ENCODE measurements around the gene BBX. TPM values are rescaled to one million over a fixed set of nuclear protein-coding genes. Genes with fewer than 3 reads are reported as not detected.

BBX gene
- total RNA-seq, 4 donors from 2014 or later, result 73.0 to 216 (median 106) TPM

DNA sequence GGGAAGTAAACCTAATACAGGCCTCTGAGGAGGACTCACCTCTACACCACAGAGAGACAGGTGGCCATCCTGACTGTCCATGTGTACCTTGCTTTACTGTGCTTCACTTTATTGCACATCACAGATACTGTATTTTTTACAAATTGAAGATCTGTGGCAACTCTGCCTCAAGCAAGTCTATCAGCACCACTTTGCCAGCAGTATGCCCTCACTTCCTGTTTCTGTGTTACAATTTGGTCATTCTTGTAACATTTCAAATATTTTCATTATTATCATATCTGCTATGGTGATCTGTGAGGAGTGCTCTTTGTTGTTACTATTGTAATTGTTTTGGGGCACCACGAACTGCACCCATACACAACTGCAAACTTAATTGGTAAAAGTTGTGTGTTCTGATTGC is 78.0 kb downstream of the BBX start:
- no peaks in the 10 kb centered on the region for H3K36me3 ChIP-seq
- H3K4me3 ChIP-seq (replicated peaks in 1 of 3), result no peak overlapping the region
- H3K9me3 ChIP-seq, result no peaks in the 10 kb centered on the region
- 91 to 100% methylated on average over 1 of the region's 1 CpG for WGBS, 2 donors
- DNase-seq, result no peak
- peaks cover 17 to 34% of the 10 kb centered on the region in 2 donors for H3K4me1 ChIP-seq
- intact Hi-C loops (cut with DNase I), result no loop called here
- no peak overlapping the region for H3K27ac ChIP-seq
- no peak for TF ChIP-seq POLR2A (IDR thresholded peaks at IDR 0.05)
- TF ChIP-seq, protein P1, sequence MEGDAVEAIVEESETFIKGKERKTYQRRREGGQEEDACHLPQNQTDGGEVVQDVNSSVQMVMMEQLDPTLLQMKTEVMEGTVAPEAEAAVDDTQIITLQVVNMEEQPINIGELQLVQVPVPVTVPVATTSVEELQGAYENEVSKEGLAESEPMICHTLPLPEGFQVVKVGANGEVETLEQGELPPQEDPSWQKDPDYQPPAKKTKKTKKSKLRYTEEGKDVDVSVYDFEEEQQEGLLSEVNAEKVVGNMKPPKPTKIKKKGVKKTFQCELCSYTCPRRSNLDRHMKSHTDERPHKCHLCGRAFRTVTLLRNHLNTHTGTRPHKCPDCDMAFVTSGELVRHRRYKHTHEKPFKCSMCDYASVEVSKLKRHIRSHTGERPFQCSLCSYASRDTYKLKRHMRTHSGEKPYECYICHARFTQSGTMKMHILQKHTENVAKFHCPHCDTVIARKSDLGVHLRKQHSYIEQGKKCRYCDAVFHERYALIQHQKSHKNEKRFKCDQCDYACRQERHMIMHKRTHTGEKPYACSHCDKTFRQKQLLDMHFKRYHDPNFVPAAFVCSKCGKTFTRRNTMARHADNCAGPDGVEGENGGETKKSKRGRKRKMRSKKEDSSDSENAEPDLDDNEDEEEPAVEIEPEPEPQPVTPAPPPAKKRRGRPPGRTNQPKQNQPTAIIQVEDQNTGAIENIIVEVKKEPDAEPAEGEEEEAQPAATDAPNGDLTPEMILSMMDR (IDR thresholded peaks at IDR 0.05), result no peak
- H3K27me3 ChIP-seq, result no peaks in the 10 kb centered on the region

DNA sequence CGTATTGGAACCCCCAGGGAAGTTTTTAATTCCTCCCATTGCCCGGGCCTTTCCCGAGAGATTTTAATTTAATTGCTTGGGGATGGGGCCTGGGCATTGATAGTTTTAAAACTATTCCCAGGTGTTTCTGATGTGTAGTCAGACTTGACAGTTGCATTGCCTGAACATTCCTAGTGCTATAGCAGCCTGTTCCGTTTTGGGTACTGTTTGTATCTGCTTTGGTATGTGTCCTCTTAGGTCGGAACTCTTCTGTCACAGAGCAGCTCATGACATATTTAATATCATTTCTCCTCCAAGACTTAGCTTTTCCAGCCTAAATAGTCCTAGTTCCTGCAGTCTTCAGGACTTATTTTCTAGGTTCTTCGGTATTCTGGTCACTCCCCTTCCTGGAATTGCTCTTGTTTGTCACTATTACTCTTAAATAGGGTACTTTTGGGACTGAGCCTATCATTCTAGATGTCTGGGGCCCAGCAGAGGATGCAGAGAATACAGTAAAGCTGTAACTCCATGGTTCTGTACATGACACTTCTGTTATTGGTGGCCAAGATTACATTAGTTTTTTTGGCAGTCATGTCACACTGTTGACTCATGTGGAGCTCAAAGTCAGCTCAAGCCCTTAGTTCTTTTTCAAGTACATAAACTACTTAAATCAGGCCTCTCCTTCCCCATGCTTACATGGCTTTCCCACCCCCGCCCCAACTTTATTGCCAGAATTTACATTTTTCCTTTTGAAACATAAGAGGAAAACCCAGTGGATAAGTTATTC is 81.5 kb downstream of the BBX start:
- WGBS, 2 donors, result 86 to 88% methylated on average over 7 of the region's 7 CpGs
- no peaks in the 10 kb centered on the region for H3K27me3 ChIP-seq
- no peak for DNase-seq
- peaks cover 12 to 18% of the 10 kb centered on the region in 2 donors for H3K4me1 ChIP-seq
- H3K36me3 ChIP-seq, result no peaks in the 10 kb centered on the region
- intact Hi-C loops (cut with DNase I), result no loop called here
- no peaks in the 10 kb centered on the region for H3K9me3 ChIP-seq
- no peak overlapping the region for H3K27ac ChIP-seq
- TF ChIP-seq, protein P1 (IDR thresholded peaks at IDR 0.05), result no peak
- no peak for TF ChIP-seq POLR2A (IDR thresholded peaks at IDR 0.05)
- H3K4me3 ChIP-seq (replicated peaks in 1 of 3), result no peak overlapping the region

DNA sequence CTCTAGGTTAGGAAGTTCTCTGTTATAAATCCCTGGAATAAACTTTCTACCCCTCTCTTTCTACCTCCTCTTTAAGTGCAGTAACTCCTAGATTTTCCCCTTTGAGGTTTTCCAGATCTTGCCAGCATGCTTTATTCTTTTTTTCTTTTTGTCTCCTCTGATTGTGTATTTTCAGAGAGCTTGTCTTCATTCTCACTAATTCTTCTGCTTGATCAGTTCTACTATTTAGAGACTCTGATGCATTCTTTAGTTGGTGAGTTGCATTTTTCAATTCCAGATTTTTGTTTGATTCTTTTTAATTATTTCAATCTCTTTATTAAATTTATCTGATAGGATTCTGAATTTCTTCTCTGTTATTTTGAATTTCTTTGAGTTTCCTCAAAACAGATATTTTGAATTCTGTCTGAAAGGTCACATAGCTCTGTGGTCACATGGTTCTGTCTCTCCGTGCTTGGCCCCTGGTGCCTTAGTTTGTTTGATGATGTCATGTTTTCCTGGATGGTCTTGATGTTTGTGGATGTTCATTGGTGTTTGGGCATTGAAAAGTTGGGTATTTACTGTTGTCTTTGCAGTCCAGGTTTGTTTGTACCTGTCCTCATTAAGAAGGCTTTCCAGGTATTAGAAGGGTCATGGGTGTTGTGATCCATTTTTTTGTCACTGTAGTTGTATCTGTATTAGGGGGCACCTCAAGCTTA is 89.2 kb downstream of the BBX start:
- Histone ChIP-seq H3K36me3 (no peaks in the 10 kb centered on the region), H3K9me3 (no peaks in the 10 kb centered on the region), H3K4me3 (replicated peaks in 1 of 3) (no peak overlapping the region), H3K27ac (no peak overlapping the region), H3K4me1 (no peaks in the 10 kb centered on the region), H3K27me3 (no peaks in the 10 kb centered on the region)
- 87 to 89% methylated on average over 1 of the region's 1 CpG for WGBS, 2 donors
- DNase-seq, result no peak
- intact Hi-C loops (cut with DNase I), result no loop called here
- no peak for TF ChIP-seq POLR2A (IDR thresholded peaks at IDR 0.05)
- TF ChIP-seq, protein P1 (IDR thresholded peaks at IDR 0.05), result no peak

DNA sequence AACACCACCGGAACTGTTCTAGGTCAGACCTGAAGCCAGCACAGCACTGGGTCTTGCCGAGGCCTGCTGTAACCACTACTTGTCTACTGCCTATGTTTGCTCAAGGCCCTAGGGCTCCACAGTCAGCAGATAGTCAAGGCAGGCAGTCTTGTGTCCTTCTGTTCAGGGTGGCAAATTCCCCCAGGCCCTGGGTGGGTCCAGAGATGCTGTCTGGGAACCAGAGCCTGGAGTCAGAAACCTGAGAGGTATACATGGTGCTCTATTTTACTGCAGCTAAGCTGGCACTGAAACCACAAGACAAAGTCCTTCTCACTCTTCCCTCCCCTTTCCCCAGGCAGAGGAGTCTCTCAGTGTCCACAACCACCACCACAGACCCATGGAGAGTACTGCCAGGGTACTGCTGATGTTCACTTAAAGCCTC is 89.9 kb downstream of the BBX start:
- intact Hi-C loops (cut with DNase I), result no loop called here
- TF ChIP-seq POLR2A (IDR thresholded peaks at IDR 0.05), result no peak
- TF ChIP-seq, protein P1 (IDR thresholded peaks at IDR 0.05), result no peak
- Histone ChIP-seq H3K4me1 (no peaks in the 10 kb centered on the region), H3K27me3 (no peaks in the 10 kb centered on the region), H3K4me3 (replicated peaks in 1 of 3) (no peak overlapping the region), H3K27ac (no peak overlapping the region), H3K9me3 (no peaks in the 10 kb centered on the region), H3K36me3 (no peaks in the 10 kb centered on the region)
- WGBS, 2 donors, result 86 to 97% methylated on average over 1 to 2 of the region's 2 CpGs
- no peak for DNase-seq

DNA sequence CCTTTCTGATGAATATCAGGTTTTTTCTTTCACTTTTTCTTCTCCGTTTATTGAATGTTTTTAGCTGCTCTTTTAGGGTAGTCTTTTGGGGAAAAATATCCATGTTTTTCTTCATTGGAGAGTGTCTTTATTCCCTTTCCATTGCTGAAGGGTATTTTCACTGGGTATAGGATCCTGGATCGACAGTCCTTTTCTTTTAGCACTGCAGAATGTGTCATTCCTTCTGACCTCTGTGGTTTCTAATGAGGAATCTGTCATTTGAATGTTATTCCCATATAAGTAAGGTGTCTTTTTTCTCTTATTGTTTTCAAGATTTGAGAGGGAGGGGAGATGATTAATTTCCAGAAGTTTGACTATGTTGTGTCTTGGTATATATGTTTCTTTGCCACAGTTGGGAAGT is 96.8 kb downstream of the BBX start:
- no peak for TF ChIP-seq POLR2A (IDR thresholded peaks at IDR 0.05)
- TF ChIP-seq, protein P1 (IDR thresholded peaks at IDR 0.05), result no peak
- no peaks in the 10 kb centered on the region for H3K4me1 ChIP-seq
- H3K9me3 ChIP-seq, result no peaks in the 10 kb centered on the region
- 89 to 93% methylated on average over 2 of the region's 2 CpGs for WGBS, 2 donors
- H3K36me3 ChIP-seq, result no peaks in the 10 kb centered on the region
- H3K27ac ChIP-seq, result no peak overlapping the region
- intact Hi-C loops (cut with DNase I), result no loop called here
- no peak for DNase-seq
- H3K4me3 ChIP-seq (replicated peaks in 1 of 3), result no peak overlapping the region
- no peaks in the 10 kb centered on the region for H3K27me3 ChIP-seq

Data from thyroid gland (tissue), 4 donors.